SKM-1 (cell line): ENCODE measurements around the gene SYNC.

ENCODE experiments used
- DNase-seq: peaks from one replicate; lab custom pipeline; 2025; ENCODE audit not compliant: unreplicated experiment; lab: John Stamatoyannopoulos, UW

Gene SYNC

DNA sequence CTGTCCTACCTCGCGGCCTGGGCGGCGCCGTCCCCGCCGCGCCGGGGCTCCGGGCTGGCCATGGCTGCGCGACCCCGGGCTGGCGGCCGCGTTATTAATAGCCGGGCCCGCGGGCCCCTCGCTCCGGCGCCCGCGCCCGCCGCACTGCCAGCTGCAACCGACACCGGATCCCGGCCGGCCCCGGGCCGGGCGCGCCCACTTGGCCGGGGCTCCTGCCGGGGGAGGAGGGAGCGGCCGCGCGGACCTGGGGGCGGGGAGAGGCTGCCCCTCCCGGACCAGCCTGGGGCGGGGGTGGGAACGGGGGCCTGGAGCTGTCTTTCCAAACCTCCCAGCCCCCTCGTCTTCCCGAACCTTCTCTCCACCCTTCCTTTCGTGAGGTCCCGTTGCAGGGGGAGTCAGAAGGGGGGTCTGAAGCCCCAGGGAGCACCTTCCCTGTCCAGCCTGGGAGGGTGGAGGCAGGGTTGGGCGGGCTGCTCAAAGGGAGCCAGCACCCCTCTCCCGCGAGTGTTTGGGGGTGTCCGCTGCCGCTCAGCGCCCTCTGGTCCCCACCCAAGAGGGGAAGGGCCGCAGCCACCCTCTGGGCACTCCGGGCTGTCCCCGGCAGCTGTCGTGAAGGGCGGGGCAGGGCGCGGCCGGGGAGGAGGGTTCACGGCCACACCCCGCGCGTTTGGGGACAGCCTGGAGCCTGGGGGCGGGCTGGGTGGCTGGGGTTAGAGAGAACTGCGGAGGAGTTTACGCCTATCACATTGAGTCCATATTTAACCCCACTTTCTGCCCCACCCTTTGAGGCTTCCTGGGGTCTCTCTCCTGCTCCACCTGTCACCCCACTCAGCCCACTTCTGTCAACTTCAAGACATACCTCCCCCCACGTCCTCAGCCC, at the start of gene SYNC:
Gene SYNC, minus strand, starts transcription at position 172 of the 880 bp plus-strand sequence. Its CDS starts 110 bp downstream, at position 62.
- DNase-seq = no peak

GRCh38 chr1:32749771-32750170, 47.2 kb upstream of the SYNC start:
- no peak for DNase-seq

GRCh38 chr1:32749332-32749731, 46.8 kb upstream of the SYNC start:
- DNase-seq = no peak

DNA sequence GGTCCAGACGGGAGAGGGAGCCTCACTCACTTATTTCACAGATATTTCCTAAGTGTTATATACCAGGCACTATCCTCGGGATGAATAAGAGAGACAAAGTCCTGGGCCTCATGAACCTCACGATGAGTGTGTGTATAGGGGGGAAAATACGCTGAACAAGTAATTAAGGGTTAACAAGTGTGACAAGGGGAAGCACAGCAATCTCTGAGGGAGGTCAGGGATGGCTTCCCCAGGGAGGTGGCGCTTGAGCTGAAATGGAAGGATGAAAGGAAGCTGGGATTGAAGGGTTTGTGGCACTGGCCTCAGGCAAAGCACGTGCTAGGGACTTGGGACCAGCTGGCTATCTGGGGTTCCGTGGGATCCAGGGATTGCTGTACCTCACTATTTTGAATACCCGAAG, 46.4 kb upstream of the SYNC start:
- DNase-seq = no peak

DNA sequence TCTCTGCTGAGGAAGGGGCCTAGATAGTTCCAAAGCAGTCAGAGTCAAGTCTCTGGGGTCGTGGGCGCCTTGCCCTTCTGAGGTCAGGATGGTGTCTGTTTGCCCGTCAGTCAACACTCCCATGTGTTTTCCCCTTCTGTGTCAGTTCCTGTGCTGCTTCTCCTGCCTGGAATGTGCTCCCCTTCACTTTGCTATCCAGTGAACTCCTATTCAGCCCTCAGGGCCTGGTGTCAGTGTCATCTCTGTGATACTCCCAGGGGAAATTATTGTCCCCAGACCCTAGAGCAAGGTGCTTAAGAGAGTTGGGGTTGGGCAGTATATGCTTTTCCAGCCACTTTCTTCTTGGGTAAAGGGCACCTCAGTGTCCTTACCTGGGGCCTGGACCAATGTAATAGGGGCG, 45.8 kb upstream of the SYNC start:
- DNase-seq = no peak

GRCh38 chr1:32746130-32746529, 43.6 kb upstream of the SYNC start:
- DNase-seq = no peak

GRCh38 chr1:32744071-32744425, 41.5 kb upstream of the SYNC start:
- DNase-seq = no peak

DNA sequence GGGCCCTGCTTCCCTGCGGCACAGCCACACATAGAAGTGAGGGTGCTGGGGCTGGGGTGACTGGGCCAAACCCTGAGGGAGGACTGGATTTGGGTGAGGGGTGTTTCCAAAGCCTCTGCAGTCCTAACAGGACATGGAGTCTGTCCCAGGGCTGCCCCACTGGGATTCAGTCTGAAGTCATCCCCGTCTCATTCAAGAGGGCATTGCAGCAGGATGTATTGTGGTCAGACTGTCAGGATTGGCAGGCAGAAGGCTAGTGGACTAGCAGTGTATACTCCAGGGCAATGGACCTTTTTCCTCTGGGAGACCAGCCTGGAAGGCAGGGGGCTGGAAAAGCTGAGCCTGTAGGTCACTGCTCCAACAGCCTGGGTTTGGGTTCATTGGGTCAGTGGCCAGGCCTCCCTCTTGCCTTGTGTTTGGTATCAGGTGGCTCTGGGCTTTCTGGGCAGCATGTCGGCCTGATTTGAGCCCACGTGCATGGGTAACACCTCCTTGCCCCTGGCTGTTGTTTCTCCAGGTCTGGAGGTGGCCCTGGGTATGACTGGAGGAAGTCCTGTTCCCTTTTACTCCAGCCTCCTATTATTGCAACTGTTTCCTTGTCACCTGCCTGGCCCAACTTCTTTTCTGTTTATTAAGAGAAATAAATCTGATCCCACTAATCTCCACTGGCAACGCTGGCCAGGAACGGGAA, 41.0 kb upstream of the SYNC start:
- no peak for DNase-seq

DNA sequence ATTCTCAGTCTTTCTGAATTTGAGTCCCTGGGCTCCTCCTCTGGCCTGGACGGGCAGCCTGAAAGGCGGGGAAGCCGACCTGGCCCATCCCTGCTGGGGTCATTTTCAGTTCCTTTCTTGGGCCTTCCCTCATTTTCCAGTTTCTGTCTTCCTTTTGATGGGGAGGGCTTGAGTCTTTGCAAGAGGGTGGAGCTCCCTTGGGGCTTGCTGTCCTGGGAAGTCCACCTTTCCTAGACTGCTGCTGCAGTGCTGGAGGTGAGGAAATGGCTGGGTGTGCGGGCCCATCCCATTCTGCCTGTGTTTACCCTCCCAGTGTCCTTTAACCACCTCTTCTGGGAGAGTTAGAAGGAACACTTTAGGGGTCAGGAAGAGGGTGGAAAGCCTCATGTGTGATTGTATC, 40.4 kb upstream of the SYNC start:
- DNase-seq = no peak

DNA sequence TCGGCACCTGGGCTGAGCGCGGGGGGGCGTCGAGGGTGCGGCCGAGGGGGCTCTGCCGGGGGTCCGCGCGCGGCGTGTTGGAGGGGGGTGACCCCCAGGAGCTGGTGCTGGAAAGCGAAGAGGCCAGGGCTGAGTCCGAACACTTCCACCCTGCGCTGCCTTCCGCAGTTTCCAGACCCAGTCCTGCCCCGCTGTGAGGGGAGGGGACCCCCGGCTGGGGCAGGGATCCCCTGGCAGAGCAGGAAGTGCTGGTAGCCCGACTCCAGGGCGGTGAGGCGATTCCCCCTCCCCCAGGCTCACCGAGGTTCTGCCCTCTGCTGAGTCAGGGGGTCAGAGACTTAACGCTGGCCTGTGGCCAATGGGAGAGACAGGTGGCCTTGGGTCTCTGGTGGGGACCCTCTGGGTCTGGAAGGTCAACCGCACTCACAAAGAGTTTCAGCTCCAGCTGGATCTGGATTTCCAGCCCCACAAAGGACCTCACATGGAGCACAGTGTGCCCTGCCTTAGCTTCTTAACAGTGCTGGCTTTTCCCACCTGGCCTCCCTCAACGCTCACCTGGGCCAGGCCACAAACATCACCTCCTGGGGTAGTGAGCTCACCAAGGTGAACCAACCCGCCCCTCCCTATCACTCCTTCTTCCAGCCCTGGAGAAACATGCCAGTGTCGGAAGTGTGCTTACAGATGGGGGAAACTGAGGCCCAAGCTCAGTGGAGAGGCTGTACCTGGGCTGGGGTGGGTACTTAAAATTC, 39.8 kb upstream of the SYNC start:
- DNase-seq = no peak

DNA sequence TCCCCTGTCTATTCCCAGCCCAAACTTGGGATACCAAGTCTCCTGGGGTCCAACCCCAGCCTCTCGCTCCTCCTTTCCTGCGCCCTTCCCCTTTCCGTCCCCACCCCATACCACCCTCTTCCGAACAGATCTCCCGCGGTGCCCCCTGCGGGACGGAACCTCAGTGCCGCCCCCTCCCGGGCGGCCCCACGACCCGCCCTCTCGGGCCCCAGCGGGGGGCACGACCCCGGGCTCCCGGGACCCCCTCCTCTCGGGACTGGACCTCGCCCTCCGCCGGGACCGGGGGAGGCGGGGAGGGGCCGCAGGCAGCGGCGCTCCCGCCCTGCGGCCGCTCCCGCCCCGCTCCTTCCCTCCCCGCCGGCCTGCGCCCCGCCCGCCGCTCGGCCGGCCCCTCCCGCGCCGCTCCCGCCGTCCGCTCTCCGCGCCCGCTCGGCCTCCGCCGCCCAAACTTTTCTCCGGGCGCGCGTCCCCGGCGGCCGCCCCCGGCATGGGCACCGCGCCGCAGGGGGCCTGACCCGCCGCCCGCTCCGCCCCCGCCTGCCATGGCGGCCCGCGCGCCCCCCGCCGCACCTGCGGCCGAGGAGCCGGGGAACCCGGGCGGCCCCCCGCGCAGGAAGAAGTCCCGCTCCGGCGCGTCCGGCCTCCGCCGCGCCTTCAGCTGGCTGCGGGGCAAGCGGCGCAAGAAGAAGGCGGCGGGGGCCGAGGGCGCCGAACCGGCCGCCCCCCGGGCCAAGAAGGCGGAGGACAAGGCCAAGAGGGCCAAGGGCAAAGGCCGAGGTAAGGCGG, 39.0 kb upstream of the SYNC start:
- no peak for DNase-seq

DNA sequence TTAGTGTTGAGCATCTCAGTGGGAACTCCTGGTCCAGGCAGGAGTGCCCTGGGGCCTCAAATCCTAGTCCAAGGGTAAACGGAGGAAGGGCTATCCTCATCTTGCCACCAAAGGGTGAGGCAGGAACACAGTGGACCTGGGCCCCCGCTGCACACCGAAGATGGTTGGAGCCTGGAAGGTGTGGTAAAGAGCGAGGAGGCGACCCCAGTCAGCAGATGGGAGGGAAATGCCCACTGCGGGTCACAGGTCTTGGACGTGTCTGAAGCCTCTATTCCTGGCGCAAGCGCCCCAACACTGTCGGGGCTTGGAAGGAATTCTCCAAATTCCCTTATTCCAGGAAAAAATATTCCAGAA, 38.5 kb upstream of the SYNC start:
- no peak for DNase-seq

DNA sequence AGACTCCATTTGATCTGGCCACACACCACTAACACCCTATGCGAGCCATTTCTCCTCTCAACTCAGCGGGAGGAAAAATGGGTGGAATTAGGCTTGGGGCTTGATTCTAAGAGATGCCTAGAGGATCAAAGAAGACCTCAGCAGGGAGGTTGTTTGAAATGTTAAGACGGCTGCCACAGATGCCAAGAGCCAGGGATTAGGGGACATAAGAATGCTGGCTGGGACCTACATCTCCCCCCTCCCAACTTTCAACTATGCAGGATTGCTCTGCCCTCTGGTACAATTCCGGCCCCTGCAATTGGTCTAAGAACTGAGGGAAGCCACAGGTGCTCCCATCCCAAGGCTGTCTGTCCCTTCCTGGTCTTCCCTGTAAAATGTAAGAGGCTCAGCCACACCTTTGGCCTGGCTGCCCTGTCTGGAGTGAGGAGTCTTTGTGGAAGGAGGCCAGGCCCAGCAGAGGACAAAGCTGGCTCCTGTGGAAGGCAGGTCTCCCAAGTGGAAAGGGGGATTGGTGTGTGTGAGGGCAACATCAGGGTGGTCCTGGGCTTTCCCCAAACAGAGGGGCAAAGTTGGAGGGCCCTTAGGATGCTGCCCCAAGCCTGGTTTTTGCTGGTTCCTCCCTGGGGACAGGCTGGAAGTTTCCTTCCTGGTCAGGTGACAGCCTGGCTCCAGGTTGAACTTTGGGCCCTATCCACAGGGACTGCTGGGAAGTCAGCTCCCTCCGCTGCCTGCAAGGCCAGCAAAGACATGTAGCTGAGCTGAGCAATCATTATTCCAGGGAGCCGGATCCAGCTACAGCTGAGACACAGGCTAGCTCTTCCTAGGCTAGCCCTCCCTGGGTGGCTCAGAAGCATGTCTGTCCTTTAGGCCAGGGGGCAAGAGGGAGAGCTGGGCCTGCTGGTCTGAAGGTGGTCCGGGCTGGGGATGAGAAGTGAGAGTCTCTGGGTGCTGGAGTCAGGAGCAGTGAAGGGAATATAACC, 34.5 kb upstream of the SYNC start:
- no peak for DNase-seq

DNA sequence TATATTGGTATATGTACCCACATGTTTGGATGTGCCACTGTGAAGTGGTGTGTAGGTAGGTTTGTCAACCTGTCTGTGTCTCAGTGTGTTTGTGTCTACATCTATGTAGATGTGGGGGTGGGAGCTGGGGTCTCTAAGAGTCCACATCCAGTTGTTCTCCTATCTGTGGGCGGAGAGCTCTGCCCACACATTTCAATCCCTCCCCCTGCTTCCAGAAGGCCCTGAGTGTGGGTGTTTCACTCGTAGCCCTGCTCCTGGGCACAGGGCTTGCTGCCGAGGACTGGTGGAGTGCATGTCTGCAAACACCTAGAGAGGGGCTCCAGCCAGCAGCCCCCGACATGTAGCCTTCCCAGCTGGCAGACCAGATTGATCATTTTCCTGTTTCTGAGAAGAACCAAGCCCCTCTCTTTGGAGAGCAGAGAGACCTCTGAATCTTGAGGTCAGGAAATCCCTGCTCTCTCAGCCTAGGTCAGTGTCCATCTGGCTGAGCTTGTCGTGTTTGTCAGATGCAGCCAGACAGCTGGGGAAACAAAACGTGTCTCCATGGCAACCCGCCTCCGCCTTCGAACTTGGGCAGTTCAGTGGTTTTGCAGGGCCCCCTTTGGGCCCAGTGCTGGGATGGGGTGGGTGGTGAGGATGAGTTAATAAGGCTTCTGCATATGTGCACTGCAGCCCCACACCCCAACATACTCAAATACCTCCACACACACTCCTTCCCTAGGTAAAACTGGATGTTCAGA, 31.2 kb upstream of the SYNC start:
- no peak for DNase-seq

- no peak for DNase-seq
Observed at GRCh38 chr1:32729254-32730046, 26.9 kb upstream of the SYNC start.

DNA sequence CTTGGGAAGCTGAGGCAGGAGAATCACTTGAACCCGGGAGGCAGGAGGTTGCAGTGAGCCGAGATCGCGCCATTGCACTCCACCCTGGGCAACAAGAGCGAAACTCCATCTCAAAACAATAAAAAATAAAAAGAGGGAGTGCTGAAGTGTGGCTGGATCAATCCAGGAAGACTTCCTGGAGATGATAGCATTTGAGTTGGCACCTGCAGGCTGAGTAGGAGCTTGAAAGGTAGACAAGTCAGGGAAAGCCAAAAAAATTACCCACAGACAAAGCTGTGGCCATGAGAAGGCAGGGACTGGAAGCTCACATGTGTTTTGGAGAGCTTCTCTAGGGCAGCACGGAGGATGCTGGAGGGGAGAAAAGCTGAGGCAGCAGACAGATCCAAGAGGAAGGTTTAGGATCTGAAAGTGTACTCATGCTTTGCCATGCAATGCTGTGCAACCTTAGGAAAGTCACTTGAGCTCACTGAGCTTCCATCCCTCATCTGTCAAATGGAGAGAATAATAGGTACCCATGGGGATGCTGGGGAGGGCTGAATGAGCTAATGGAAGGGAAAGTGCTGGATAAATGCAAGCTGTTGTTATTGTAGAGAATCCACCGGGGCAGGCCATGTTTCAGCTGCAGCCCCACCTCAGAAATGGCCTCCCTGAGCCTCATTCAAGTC, 26.0 kb upstream of the SYNC start:
- DNase-seq = no peak

DNA sequence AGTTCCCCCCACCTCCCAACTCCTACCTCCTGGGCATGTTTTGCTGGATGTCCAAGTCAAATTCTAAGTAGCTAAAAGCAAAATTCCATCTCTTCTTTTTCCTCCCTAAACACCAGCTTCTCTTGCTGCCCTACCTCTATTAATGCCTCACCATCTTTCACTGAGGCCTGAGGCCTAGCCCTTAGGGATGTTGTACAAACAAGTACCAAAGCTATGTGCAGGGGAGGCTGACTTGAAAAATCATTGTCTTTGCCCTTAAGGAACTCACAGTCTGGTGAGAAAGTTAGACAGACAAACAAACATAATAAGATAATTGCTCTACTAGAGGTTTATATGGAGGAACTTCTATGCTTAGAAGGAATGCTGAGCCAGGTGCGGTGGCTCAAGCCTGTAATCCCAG, 25.3 kb upstream of the SYNC start:
- no peak for DNase-seq

- no peak for DNase-seq
Observed at GRCh38 chr1:32725615-32725982, 23.0 kb upstream of the SYNC start.
